ENCODE data around the gene ZNF446. TPM values are rescaled to one million over a fixed set of nuclear protein-coding genes. Genes with fewer than 3 reads are reported as not detected.
A peak's percentile ranks its signal among the peaks of the same experiment; 100 is the strongest.

ZNF446 gene
- polyA plus RNA-seq, 3 donors = 2.0 to 6.2 (median 2.2) TPM

- Mint-ChIP-seq H3K9me3 (peaks cover 61 to 98% (median 94%) of the 10 kb centered on the region in 7 donors), H3K4me1 (no peaks in the 10 kb centered on the region), H3K27ac (no peak overlapping the region), H3K36me3 (peaks cover 10 to 19% of the 10 kb centered on the region in 2 donors), H3K27me3 (ENCODE audit: low read depth in 3 of 3) (peaks cover 0 to 3% (median 0%) of the 10 kb centered on the region in 3 donors), H3K4me3 (no peak overlapping the region)
- Histone ChIP-seq H3K4me2 (replicated peaks; ENCODE audit: extremely low read depth, low read length, poor library complexity, severe bottlenecking) (no peak overlapping the region), H3K9me3 (replicated peaks in 1 of 2; ENCODE audit: control insufficient read depth in 1 of 2, insufficient read depth in 1 of 2, low read length in 2 of 2) (peaks cover 93 to 96% of the 10 kb centered on the region in 2 donors), H3K79me2 (ENCODE audit: insufficient read depth, low read length) (no peaks in the 10 kb centered on the region), H3K27ac (ENCODE audit: low read depth in 1 of 2, low read length in 2 of 2) (no peak overlapping the region), H2AFZ (ENCODE audit: insufficient read depth, low read depth, low read length, poor library complexity, severe bottlenecking) (no peak overlapping the region), H3K4me1 (ENCODE audit: control insufficient read depth in 1 of 2, insufficient read depth in 2 of 2, low read length in 2 of 2) (no peaks in the 10 kb centered on the region), H3K27me3 (ENCODE audit: control insufficient read depth in 2 of 2, insufficient read depth in 2 of 2, low read length in 2 of 2) (no peaks in the 10 kb centered on the region), H3K4me3 (replicated peaks in 1 of 3; ENCODE audit: low read depth in 2 of 3, low read length in 3 of 3) (peak overlapping the region in 1 of 3 experiments; percentile 30), H3K9ac (ENCODE audit: insufficient read depth, low read length, poor library complexity, severe bottlenecking) (no peak overlapping the region), H3K36me3 (replicated peaks in 1 of 2; ENCODE audit: control insufficient read depth in 1 of 2, insufficient read depth in 2 of 2, low read length in 2 of 2) (peaks cover 10 to 29% of the 10 kb centered on the region in 2 donors), H4K20me1 (ENCODE audit: insufficient read depth, low read length) (no peaks in the 10 kb centered on the region)
- no peak for DNase-seq
- intact Hi-C loops (cut with micrococcal nuclease) = no loop called here
- no peak for TF ChIP-seq CTCF (IDR thresholded peaks at IDR 0.05)
Measured at GRCh38 chr19:58429745-58430144, 46.4 kb upstream of the ZNF446 start.

DNA sequence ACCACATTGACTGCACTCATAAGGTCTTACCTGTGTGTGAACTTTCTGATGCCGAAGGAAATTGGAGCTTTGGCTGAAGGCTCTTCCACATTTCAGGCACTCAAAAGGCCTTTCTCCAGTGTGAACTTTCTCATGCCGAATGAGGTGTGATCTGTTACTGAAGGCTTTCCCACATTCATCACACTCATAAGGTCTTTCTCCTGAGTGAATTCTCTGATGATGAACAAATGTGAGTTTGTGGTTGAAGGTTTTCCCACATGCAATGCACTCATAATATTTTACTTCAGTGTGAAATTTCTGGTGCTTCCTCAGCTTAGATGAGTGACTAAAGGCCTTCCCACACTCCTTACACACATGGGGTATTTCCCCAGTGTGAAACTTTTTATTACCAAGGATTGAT, 41.9 kb upstream of the ZNF446 start:
- Histone ChIP-seq H3K9ac (ENCODE audit: insufficient read depth, low read length, poor library complexity, severe bottlenecking) (no peak overlapping the region), H3K9me3 (replicated peaks in 1 of 2; ENCODE audit: control insufficient read depth in 1 of 2, insufficient read depth in 1 of 2, low read length in 2 of 2) (peaks cover 93 to 94% of the 10 kb centered on the region in 2 donors), H3K79me2 (ENCODE audit: insufficient read depth, low read length) (peaks cover 5% of the 10 kb centered on the region), H3K4me2 (replicated peaks; ENCODE audit: extremely low read depth, low read length, poor library complexity, severe bottlenecking) (no peak overlapping the region), H3K27ac (ENCODE audit: low read depth in 1 of 2, low read length in 2 of 2) (no peak overlapping the region), H3K4me1 (ENCODE audit: control insufficient read depth in 1 of 2, insufficient read depth in 2 of 2, low read length in 2 of 2) (peaks cover 2% of the 10 kb centered on the region in 2 donors), H2AFZ (ENCODE audit: insufficient read depth, low read depth, low read length, poor library complexity, severe bottlenecking) (no peak overlapping the region), H3K36me3 (replicated peaks in 1 of 2; ENCODE audit: control insufficient read depth in 1 of 2, insufficient read depth in 2 of 2, low read length in 2 of 2) (peaks cover 30 to 65% of the 10 kb centered on the region in 2 donors), H3K27me3 (ENCODE audit: control insufficient read depth in 2 of 2, insufficient read depth in 2 of 2, low read length in 2 of 2) (no peaks in the 10 kb centered on the region), H4K20me1 (ENCODE audit: insufficient read depth, low read length) (no peaks in the 10 kb centered on the region), H3K4me3 (replicated peaks in 1 of 3; ENCODE audit: low read depth in 2 of 3, low read length in 3 of 3) (peak overlapping the region in 1 of 3 experiments; percentile 40)
- Mint-ChIP-seq H3K4me1 (peaks cover 4% of the 10 kb centered on the region), H3K36me3 (peaks cover 43 to 62% of the 10 kb centered on the region in 2 donors), H3K4me3 (no peak overlapping the region), H3K27me3 (ENCODE audit: low read depth in 3 of 3) (peaks cover 0 to 2% (median 2%) of the 10 kb centered on the region in 3 donors), H3K9me3 (peaks cover 72 to 100% (median 99%) of the 10 kb centered on the region in 7 donors), H3K27ac (no peak overlapping the region)
- no peak for DNase-seq
- WGBS (ENCODE audit: insufficient coverage) = 80% methylated on average over 1 of the region's 2 CpGs
- intact Hi-C loops (cut with micrococcal nuclease) = no loop called here
- no peak for TF ChIP-seq CTCF (IDR thresholded peaks at IDR 0.05)

Measured in CD14-positive monocyte (primary cell).